HG02588 (cell line): Measurements from ENCODE around the gene RAD50.
"Not testable (repeated sequence)": the region's sequence is repeated elsewhere in the genome, so short reads cannot be mapped to it uniquely, and the experiment has no call there.

Source experiments
- ATAC-seq: cut with Tn5 transposase; IDR thresholded peaks from one replicate; pipeline ENCODE4 v1.9.1; 2021; ENCODE audit warnings: mild to moderate bottlenecking, moderate library complexity; ENCODE audit not compliant: unreplicated experiment

The RAD50 gene

GRCh38 chr5:132691755-132692631 is 135.2 kb downstream of the RAD50 start:
- ATAC-seq: not testable (repeated sequence)

GRCh38 chr5:132692632-132692967 is 135.8 kb downstream of the RAD50 start:
- no peak for ATAC-seq
